ENCODE measurements around the gene TIMELESS. TPM values are rescaled to one million over a fixed set of nuclear protein-coding genes. Genes with fewer than 3 reads are reported as not detected.

Gene TIMELESS
- total and polyA plus RNA-seq, 9 of the 15 experiments (the other 6 are each of a cell fraction or from before 2014, with no cell fraction given): 11.9 to 59.2 (median 35.8) TPM

GRCh38 chr12:56468216-56469006 is 19.2 kb upstream of the TIMELESS start, which contains the start of gene SPRYD4 (continued):
- peak; percentile 80; the same call in 1 of the 2 replicates for TF ChIP-seq ETS1 (conservative IDR thresholded peaks at IDR 0.05; ENCODE audit: control insufficient read depth, low read depth, low read length)
- peak; percentile 56 for TF ChIP-seq JUND (IDR thresholded peaks at IDR 0.05; ENCODE audit: borderline replicate concordance, low read depth, low read length)
- no peak; the same call in 2 of the 3 replicates for TF ChIP-seq JUND (tag; IDR thresholded peaks at IDR 0.05; ENCODE audit: borderline replicate concordance, low read depth, low read length)
- TF ChIP-seq CXXC5 (CRISPR knock-in tag; IDR thresholded peaks at IDR 0.05): peak; percentile 97
- TF ChIP-seq, protein P1, sequence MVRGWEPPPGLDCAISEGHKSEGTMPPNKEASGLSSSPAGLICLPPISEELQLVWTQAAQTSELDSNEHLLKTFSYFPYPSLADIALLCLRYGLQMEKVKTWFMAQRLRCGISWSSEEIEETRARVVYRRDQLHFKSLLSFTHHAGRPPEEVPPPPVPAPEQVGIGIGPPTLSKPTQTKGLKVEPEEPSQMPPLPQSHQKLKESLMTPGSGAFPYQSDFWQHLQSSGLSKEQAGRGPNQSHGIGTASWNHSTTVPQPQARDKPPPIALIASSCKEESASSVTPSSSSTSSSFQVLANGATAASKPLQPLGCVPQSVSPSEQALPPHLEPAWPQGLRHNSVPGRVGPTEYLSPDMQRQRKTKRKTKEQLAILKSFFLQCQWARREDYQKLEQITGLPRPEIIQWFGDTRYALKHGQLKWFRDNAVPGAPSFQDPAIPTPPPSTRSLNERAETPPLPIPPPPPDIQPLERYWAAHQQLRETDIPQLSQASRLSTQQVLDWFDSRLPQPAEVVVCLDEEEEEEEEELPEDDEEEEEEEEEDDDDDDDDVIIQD (CRISPR knock-in tag; IDR thresholded peaks at IDR 0.05): no peak
- TF ChIP-seq HNRNPUL1 (IDR thresholded peaks at IDR 0.05; ENCODE audit: low read length): no peak
- no peak for TF ChIP-seq ZNF239 (CRISPR knock-in tag; IDR thresholded peaks at IDR 0.05)
- TF ChIP-seq NCOA2 (IDR thresholded peaks at IDR 0.05; ENCODE audit: partially characterized antibody in 2 of 2): no peak
- TF ChIP-seq SMARCA5 (IDR thresholded peaks at IDR 0.05): no peak
- no peak for TF ChIP-seq ARNT (IDR thresholded peaks at IDR 0.05)
- TF ChIP-seq SMAD1 (IDR thresholded peaks at IDR 0.05; ENCODE audit: low read depth, low read length, partially characterized antibody): peak; percentile 30
- 0 out of 2 replicates have a peak, but pooled peaks have one; percentile 28 for TF ChIP-seq KLF16 (IDR thresholded peaks at IDR 0.05)
- TF ChIP-seq CREM (IDR thresholded peaks at IDR 0.05; ENCODE audit: low read depth): peak; percentile 99
- TF ChIP-seq SMAD3 (CRISPR knock-in tag; conservative IDR thresholded peaks at IDR 0.05): no peak
- 0 out of 2 replicates have a peak, but pooled peaks have one; percentile 59 for TF ChIP-seq EHMT2 (IDR thresholded peaks at IDR 0.05)
- TF ChIP-seq BHLHE40 (IDR thresholded peaks at IDR 0.05; ENCODE audit: low read length): peak; percentile 88
- TF ChIP-seq ZNF778 (CRISPR knock-in tag; IDR thresholded peaks at IDR 0.05): no peak
